Stimulated activated CD8-positive, alpha-beta memory T cell treated with anti-CD3 and anti-CD28 coated beads, Interleukin-12 subunit alpha, Interleukin-12 subunit beta, amount 100 ng/mL, for 1 hour (primary cell): ENCODE results near the gene COL4A2.
"Not testable (repeated sequence)": the region's sequence is repeated elsewhere in the genome, so short reads cannot be mapped to it uniquely, and the experiment has no call there.

ENCODE experiments used
- DNase-seq: peaks from one replicate; pipeline ENCODE4 v3.0.0-alpha.2; 2020; ENCODE audit warnings: low read depth

COL4A2 gene

GRCh38 chr13:110307767-110308655 is 927 bp downstream of the COL4A2 start:
- no peak for DNase-seq

GRCh38 chr13:110308656-110309359 is 1.7 kb downstream of the COL4A2 start:
- no peak for DNase-seq

- DNase-seq = no peak
These were observed 2.8 kb downstream of the COL4A2 start for GRCh38 chr13:110309661-110310524.

- DNase-seq = no peak
These were observed 3.7 kb downstream of the COL4A2 start for GRCh38 chr13:110310541-110311442.

- DNase-seq = no peak
These were observed 4.6 kb downstream of the COL4A2 start for GRCh38 chr13:110311443-110312338.

GRCh38 chr13:110312339-110313031 is 5.4 kb downstream of the COL4A2 start:
- no peak for DNase-seq

- not testable (repeated sequence) for DNase-seq
These were observed 6.2 kb downstream of the COL4A2 start for GRCh38 chr13:110313261-110313660.

GRCh38 chr13:110313733-110314132 is 6.6 kb downstream of the COL4A2 start:
- not testable (repeated sequence) for DNase-seq

GRCh38 chr13:110314516-110315245 is 7.6 kb downstream of the COL4A2 start:
- no peak for DNase-seq

GRCh38 chr13:110316196-110316595 is 9.1 kb downstream of the COL4A2 start:
- DNase-seq = no peak

GRCh38 chr13:110317093-110317492 is 10.0 kb downstream of the COL4A2 start:
- no peak for DNase-seq

- no peak for DNase-seq
These were observed 10.6 kb downstream of the COL4A2 start for GRCh38 chr13:110317496-110318195.

GRCh38 chr13:110318920-110319319 is 11.8 kb downstream of the COL4A2 start:
- no peak for DNase-seq

- no peak for DNase-seq
These were observed 12.3 kb downstream of the COL4A2 start for GRCh38 chr13:110319397-110319773.

- no peak for DNase-seq
These were observed 12.9 kb downstream of the COL4A2 start for GRCh38 chr13:110319774-110320509.

GRCh38 chr13:110320645-110321044 is 13.6 kb downstream of the COL4A2 start:
- no peak for DNase-seq

- DNase-seq = not testable (repeated sequence)
These were observed 14.5 kb downstream of the COL4A2 start for GRCh38 chr13:110321573-110321972.
